ENCODE results near the gene RALGAPB.

DNA sequence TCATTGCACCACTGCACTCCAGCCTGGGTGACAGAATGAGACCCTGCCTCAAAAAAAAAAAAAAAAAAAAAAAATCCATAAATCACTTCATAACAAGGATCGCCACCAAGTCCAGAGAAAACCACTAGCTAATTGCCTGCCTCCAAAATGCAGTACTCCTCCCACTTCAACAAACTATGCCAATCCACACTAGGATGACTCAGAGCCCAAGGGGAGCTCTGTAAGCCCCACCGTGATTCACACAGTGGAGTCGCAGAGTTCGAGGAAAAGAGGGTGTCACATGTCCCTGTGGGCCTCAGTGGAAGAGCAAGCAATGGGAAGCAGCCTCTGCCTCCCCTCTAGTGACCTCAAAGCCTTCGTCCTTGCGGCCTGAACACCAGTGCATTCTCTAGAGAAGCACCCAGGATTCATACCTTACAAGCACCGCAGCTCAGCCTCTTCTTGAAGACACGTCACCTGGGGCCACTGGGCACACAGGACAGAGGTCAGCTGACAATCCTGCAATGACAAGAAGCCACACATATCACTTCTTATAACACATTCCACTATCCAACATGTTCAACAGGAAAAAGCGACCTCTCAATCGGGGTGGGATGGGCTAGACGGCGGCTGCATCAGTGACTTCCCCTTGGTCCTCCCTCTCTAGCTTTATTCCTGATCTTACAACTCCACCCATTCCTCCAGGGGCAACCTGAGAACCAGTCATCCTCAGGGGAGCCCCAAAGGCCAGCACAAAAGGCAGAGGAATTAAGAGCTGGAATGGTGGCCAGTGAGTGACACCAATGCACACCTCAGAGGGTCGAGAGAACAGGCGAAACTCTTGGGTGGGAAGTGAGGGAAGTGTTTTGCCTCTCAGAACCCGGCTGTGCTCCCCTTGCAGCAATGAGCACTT is 46.4 kb upstream of the RALGAPB start:
- no peak for TF ChIP-seq POLR2A (IDR thresholded peaks at IDR 0.05)
- TF ChIP-seq, protein P1, sequence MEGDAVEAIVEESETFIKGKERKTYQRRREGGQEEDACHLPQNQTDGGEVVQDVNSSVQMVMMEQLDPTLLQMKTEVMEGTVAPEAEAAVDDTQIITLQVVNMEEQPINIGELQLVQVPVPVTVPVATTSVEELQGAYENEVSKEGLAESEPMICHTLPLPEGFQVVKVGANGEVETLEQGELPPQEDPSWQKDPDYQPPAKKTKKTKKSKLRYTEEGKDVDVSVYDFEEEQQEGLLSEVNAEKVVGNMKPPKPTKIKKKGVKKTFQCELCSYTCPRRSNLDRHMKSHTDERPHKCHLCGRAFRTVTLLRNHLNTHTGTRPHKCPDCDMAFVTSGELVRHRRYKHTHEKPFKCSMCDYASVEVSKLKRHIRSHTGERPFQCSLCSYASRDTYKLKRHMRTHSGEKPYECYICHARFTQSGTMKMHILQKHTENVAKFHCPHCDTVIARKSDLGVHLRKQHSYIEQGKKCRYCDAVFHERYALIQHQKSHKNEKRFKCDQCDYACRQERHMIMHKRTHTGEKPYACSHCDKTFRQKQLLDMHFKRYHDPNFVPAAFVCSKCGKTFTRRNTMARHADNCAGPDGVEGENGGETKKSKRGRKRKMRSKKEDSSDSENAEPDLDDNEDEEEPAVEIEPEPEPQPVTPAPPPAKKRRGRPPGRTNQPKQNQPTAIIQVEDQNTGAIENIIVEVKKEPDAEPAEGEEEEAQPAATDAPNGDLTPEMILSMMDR (IDR thresholded peaks at IDR 0.05), result no peak

Measured in body of pancreas (tissue), 4 donors.